HS-27A (cell line): Measurements from ENCODE around the gene PCNX2.
"Not testable (repeated sequence)": the region's sequence is repeated elsewhere in the genome, so short reads cannot be mapped to it uniquely, and the experiment has no call there.

Experiments used
- DNase-seq: peaks from one replicate; pipeline ENCODE4 v3.0.0-alpha.2; 2012; ENCODE audit warnings: low read depth, missing footprints

PCNX2 gene

GRCh38 chr1:233157245-233157644 is 138.3 kb downstream of the PCNX2 start:
- no peak for DNase-seq

- DNase-seq: no peak
These were observed 143.7 kb downstream of the PCNX2 start for GRCh38 chr1:233151861-233152260.

- no peak for DNase-seq
These were observed 151.1 kb downstream of the PCNX2 start for GRCh38 chr1:233144434-233144833.

- no peak for DNase-seq
These were observed 152.3 kb downstream of the PCNX2 start for GRCh38 chr1:233143241-233143640.

- DNase-seq: no peak
These were observed 154.6 kb downstream of the PCNX2 start for GRCh38 chr1:233140974-233141373.

GRCh38 chr1:233140499-233140898 is 155.0 kb downstream of the PCNX2 start:
- DNase-seq: no peak

GRCh38 chr1:233138788-233139585 is 156.5 kb downstream of the PCNX2 start:
- no peak for DNase-seq

- DNase-seq: no peak
These were observed 159.7 kb downstream of the PCNX2 start for GRCh38 chr1:233135833-233136232.

- no peak for DNase-seq
These were observed 163.1 kb downstream of the PCNX2 start for GRCh38 chr1:233132445-233132844.

GRCh38 chr1:233129031-233129430 is 166.5 kb downstream of the PCNX2 start:
- DNase-seq: not testable (repeated sequence)

GRCh38 chr1:233127157-233127556 is 168.4 kb downstream of the PCNX2 start:
- DNase-seq: no peak

GRCh38 chr1:233122779-233123178 is 172.7 kb downstream of the PCNX2 start:
- no peak for DNase-seq

- DNase-seq: no peak
These were observed 173.5 kb downstream of the PCNX2 start for GRCh38 chr1:233121947-233122559.

GRCh38 chr1:233114860-233115259 is 180.7 kb downstream of the PCNX2 start:
- no peak for DNase-seq

- no peak for DNase-seq
These were observed 181.4 kb downstream of the PCNX2 start for GRCh38 chr1:233114159-233114558.

GRCh38 chr1:233113009-233113879 is 182.3 kb downstream of the PCNX2 start:
- DNase-seq: peak; percentile 83

- DNase-seq: no peak
These were observed 183.1 kb downstream of the PCNX2 start for GRCh38 chr1:233112186-233113008.

GRCh38 chr1:233111731-233112130 is 183.8 kb downstream of the PCNX2 start:
- no peak for DNase-seq

- DNase-seq: no peak
These were observed 186.4 kb downstream of the PCNX2 start for GRCh38 chr1:233109096-233109495.

GRCh38 chr1:233107716-233108130 is 187.8 kb downstream of the PCNX2 start:
- DNase-seq: not testable (repeated sequence)

- no peak for DNase-seq
These were observed 188.3 kb downstream of the PCNX2 start for GRCh38 chr1:233107130-233107660.
